ENCODE data around the gene PKP4. TPM values are rescaled to one million over a fixed set of nuclear protein-coding genes. Genes with fewer than 3 reads are reported as not detected.

PKP4 gene
- polyA plus RNA-seq, 1 donor from 2014 or later: 24.2 TPM

DNA sequence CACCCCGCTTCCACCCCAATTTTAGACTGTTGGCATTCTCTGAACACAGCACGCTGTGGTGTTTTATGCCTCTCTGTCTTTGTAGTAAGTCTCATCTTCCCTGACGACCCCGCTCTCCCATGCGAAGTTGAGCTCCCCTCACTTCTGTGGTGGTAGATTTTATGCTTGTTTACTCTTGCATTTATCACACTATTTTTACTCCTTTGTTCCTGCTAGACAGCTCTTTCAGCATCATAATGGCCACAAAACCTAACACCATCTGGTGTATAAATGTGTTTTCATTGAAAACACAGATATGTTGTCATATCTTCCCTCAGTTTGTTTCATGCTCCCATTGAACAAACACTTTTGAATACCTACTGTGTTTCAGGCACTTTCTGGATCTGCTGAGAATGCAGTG is 57.1 kb downstream of the PKP4 start:
- H3K9me3 ChIP-seq (ENCODE audit: low read length): no peaks in the 10 kb centered on the region
- H3F3A ChIP-seq (ENCODE audit: insufficient read depth, low read length, poor library complexity, severe bottlenecking): no peaks in the 10 kb centered on the region
- H2AFZ ChIP-seq (ENCODE audit: low read depth, low read length): no peak overlapping the region
- no peaks in the 10 kb centered on the region for H3K27me3 ChIP-seq (ENCODE audit: insufficient read depth, low read depth, low read length)
- no peak overlapping the region for H3K4me2 ChIP-seq (ENCODE audit: low read length)
- H3K79me2 ChIP-seq (replicated peaks; ENCODE audit: insufficient read depth, low read length): no peaks in the 10 kb centered on the region
- H3K4me3 ChIP-seq (ENCODE audit: low read length): no peak overlapping the region
- H3K9me2 ChIP-seq (ENCODE audit: insufficient read depth, low read length): no peaks in the 10 kb centered on the region
- H3K9ac ChIP-seq (ENCODE audit: low read length): no peak overlapping the region
- H4K20me1 ChIP-seq (ENCODE audit: insufficient read depth): no peaks in the 10 kb centered on the region
- TF ChIP-seq EP300 (conservative IDR thresholded peaks at IDR 0.05; ENCODE audit: poor library complexity, severe bottlenecking): no peak
- no peak for TF ChIP-seq SMC3 (conservative IDR thresholded peaks at IDR 0.05; ENCODE audit: poor library complexity)
- TF ChIP-seq TAF1 (IDR thresholded peaks at IDR 0.05; ENCODE audit: low read depth): no peak
- TF ChIP-seq MXI1 (conservative IDR thresholded peaks at IDR 0.05; ENCODE audit: poor library complexity, severe bottlenecking): no peak
- no peak for TF ChIP-seq POLR2AphosphoS5 (IDR thresholded peaks at IDR 0.05)
- TF ChIP-seq, protein P1, sequence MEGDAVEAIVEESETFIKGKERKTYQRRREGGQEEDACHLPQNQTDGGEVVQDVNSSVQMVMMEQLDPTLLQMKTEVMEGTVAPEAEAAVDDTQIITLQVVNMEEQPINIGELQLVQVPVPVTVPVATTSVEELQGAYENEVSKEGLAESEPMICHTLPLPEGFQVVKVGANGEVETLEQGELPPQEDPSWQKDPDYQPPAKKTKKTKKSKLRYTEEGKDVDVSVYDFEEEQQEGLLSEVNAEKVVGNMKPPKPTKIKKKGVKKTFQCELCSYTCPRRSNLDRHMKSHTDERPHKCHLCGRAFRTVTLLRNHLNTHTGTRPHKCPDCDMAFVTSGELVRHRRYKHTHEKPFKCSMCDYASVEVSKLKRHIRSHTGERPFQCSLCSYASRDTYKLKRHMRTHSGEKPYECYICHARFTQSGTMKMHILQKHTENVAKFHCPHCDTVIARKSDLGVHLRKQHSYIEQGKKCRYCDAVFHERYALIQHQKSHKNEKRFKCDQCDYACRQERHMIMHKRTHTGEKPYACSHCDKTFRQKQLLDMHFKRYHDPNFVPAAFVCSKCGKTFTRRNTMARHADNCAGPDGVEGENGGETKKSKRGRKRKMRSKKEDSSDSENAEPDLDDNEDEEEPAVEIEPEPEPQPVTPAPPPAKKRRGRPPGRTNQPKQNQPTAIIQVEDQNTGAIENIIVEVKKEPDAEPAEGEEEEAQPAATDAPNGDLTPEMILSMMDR (IDR thresholded peaks at IDR 0.05; ENCODE audit: poor library complexity, severe bottlenecking): no peak
- TF ChIP-seq EZH2 (IDR thresholded peaks at IDR 0.05; ENCODE audit: borderline replicate concordance, insufficient read depth, low read length, poor library complexity, severe bottlenecking): no peak
- TF ChIP-seq, protein P2, sequence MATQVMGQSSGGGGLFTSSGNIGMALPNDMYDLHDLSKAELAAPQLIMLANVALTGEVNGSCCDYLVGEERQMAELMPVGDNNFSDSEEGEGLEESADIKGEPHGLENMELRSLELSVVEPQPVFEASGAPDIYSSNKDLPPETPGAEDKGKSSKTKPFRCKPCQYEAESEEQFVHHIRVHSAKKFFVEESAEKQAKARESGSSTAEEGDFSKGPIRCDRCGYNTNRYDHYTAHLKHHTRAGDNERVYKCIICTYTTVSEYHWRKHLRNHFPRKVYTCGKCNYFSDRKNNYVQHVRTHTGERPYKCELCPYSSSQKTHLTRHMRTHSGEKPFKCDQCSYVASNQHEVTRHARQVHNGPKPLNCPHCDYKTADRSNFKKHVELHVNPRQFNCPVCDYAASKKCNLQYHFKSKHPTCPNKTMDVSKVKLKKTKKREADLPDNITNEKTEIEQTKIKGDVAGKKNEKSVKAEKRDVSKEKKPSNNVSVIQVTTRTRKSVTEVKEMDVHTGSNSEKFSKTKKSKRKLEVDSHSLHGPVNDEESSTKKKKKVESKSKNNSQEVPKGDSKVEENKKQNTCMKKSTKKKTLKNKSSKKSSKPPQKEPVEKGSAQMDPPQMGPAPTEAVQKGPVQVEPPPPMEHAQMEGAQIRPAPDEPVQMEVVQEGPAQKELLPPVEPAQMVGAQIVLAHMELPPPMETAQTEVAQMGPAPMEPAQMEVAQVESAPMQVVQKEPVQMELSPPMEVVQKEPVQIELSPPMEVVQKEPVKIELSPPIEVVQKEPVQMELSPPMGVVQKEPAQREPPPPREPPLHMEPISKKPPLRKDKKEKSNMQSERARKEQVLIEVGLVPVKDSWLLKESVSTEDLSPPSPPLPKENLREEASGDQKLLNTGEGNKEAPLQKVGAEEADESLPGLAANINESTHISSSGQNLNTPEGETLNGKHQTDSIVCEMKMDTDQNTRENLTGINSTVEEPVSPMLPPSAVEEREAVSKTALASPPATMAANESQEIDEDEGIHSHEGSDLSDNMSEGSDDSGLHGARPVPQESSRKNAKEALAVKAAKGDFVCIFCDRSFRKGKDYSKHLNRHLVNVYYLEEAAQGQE (IDR thresholded peaks at IDR 0.05; ENCODE audit: borderline replicate concordance): no peak
- TF ChIP-seq RAD21 (conservative IDR thresholded peaks at IDR 0.05): no peak
- no peaks in the 10 kb centered on the region for H3K36me3 ChIP-seq (ENCODE audit: insufficient read depth, low read length)
- H3K27ac ChIP-seq (ENCODE audit: low read length): no peak overlapping the region

DNA sequence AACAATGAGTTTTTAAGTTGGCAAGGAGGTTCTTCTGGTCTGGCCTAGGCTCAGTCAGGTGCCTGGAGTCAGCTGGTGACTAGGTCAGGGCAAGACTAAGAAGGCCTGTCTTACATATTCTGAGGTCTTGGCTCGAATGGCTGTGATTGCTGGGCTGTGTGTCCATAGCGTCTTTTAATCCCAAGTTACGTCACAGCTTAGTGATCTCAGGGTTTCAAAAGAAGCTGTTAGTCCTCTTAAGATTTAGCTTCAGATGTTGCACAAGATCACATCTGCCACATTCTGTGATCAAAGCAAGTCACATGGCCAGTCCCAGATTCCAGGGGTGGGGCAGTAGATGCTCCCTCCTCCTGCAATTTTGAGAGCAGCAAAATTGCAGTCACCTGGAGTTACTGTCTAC is 61.3 kb downstream of the PKP4 start:
- Histone ChIP-seq H3K4me3 (ENCODE audit: low read length) (no peak overlapping the region), H3K27ac (ENCODE audit: low read length) (no peak overlapping the region), H3K9me3 (ENCODE audit: low read length) (no peaks in the 10 kb centered on the region), H2AFZ (ENCODE audit: low read depth, low read length) (no peak overlapping the region), H4K20me1 (ENCODE audit: insufficient read depth) (no peaks in the 10 kb centered on the region), H3K79me2 (replicated peaks; ENCODE audit: insufficient read depth, low read length) (no peaks in the 10 kb centered on the region), H3F3A (ENCODE audit: insufficient read depth, low read length, poor library complexity, severe bottlenecking) (no peaks in the 10 kb centered on the region), H3K27me3 (ENCODE audit: insufficient read depth, low read depth, low read length) (no peaks in the 10 kb centered on the region), H3K36me3 (ENCODE audit: insufficient read depth, low read length) (no peaks in the 10 kb centered on the region), H3K9ac (ENCODE audit: low read length) (no peak overlapping the region), H3K4me2 (ENCODE audit: low read length) (no peak overlapping the region), H3K9me2 (ENCODE audit: insufficient read depth, low read length) (no peaks in the 10 kb centered on the region)
- TF ChIP-seq, protein P2 (IDR thresholded peaks at IDR 0.05; ENCODE audit: borderline replicate concordance): no peak
- TF ChIP-seq SMC3 (conservative IDR thresholded peaks at IDR 0.05; ENCODE audit: poor library complexity): no peak
- no peak for TF ChIP-seq EP300 (conservative IDR thresholded peaks at IDR 0.05; ENCODE audit: poor library complexity, severe bottlenecking)
- no peak for TF ChIP-seq EZH2 (IDR thresholded peaks at IDR 0.05; ENCODE audit: borderline replicate concordance, insufficient read depth, low read length, poor library complexity, severe bottlenecking)
- no peak for TF ChIP-seq RAD21 (conservative IDR thresholded peaks at IDR 0.05)
- no peak for TF ChIP-seq TAF1 (IDR thresholded peaks at IDR 0.05; ENCODE audit: low read depth)
- no peak for TF ChIP-seq MXI1 (conservative IDR thresholded peaks at IDR 0.05; ENCODE audit: poor library complexity, severe bottlenecking)
- no peak for TF ChIP-seq POLR2AphosphoS5 (IDR thresholded peaks at IDR 0.05)
- TF ChIP-seq, protein P1 (IDR thresholded peaks at IDR 0.05; ENCODE audit: poor library complexity, severe bottlenecking): no peak
